GM12878 (cell line): ENCODE data around the gene DNAJC19. TPM values are rescaled to one million over a fixed set of nuclear protein-coding genes. Genes with fewer than 3 reads are reported as not detected.
A peak's percentile ranks its signal among the peaks of the same experiment; 100 is the strongest.

Experiments used
- ATF7 ChIP-seq: fragments of 450-650 bp; IDR thresholded peaks from 2 replicates; pipeline ENCODE4 v1.6.1; 2016; ENCODE audit warnings: low read depth, mild to moderate bottlenecking
- BHLHE40 ChIP-seq, 2 experiments: fragments of 450-650 bp in 1 of 2; IDR thresholded peaks; 2 replicates each; pipeline ENCODE4 v1.6.1; 2011 to 2017; ENCODE audit warnings: low read depth in 2 of 2, borderline replicate concordance in 1 of 2, improper control_type of control experiment in 1 of 2, low read length in 1 of 2, mild to moderate bottlenecking in 1 of 2
- CBFB ChIP-seq: IDR thresholded peaks from 2 replicates; pipeline ENCODE4 v1.6.1; 2016; ENCODE audit warnings: antibody characterized with exemption, low read depth
- CHD1 ChIP-seq: IDR thresholded peaks from 2 replicates; pipeline ENCODE4 v1.6.1; 2012; ENCODE audit warnings: low read depth, low read length, improper control_type of control experiment
- CHD2 ChIP-seq: IDR thresholded peaks from 2 replicates; pipeline ENCODE4 v1.6.1; 2011; ENCODE audit warnings: low read depth, low read length, improper control_type of control experiment, borderline replicate concordance
- CREM ChIP-seq: IDR thresholded peaks from 2 replicates; pipeline ENCODE4 v1.6.1; 2014; ENCODE audit warnings: antibody characterized with exemption, low read depth
- DPF2 ChIP-seq: fragments of 450-650 bp; IDR thresholded peaks from 2 replicates; pipeline ENCODE4 v1.6.1; 2017; ENCODE audit warnings: mild to moderate bottlenecking
- IKZF1 ChIP-seq: fragments of 450-650 bp; conservative IDR thresholded peaks from 2 replicates; pipeline ENCODE4 v1.6.1; 2017; ENCODE audit warnings: antibody characterized with exemption, mild to moderate bottlenecking
- IRF4 ChIP-seq: IDR thresholded peaks from 2 replicates; pipeline ENCODE4 v1.6.1; 2011; ENCODE audit warnings: low read depth, low read length
- MTA2 ChIP-seq: fragments of 450-650 bp; IDR thresholded peaks from 2 replicates; pipeline ENCODE4 v1.6.1; 2016; ENCODE audit warnings: low read depth, mild to moderate bottlenecking, moderate library complexity
- NRF1 ChIP-seq: conservative IDR thresholded peaks from 2 replicates; pipeline ENCODE4 v1.6.1; 2011; ENCODE audit warnings: mild to moderate bottlenecking, low read depth, low read length, improper control_type of control experiment
- PML ChIP-seq: IDR thresholded peaks from 2 replicates; pipeline ENCODE4 v1.6.1; 2012; ENCODE audit warnings: low read length, inconsistent platforms
- POLR2AphosphoS2 ChIP-seq: IDR thresholded peaks from 2 replicates; pipeline ENCODE4 v1.6.1; 2011; ENCODE audit warnings: low read depth, mild to moderate bottlenecking, low read length, improper control_type of control experiment, moderate library complexity
- TBL1XR1 ChIP-seq: IDR thresholded peaks from 2 replicates; pipeline ENCODE4 v1.6.1; 2012; ENCODE audit warnings: low read depth, low read length, improper control_type of control experiment
- ZSCAN29 ChIP-seq: fragments of 450-650 bp; IDR thresholded peaks from 2 replicates; pipeline ENCODE4 v1.6.1; 2017; ENCODE audit warnings: mild to moderate bottlenecking, moderate library complexity
- polyA plus RNA-seq, 11 experiments: library from polyadenylated mRNA; depleted of rRNA in 4 of 11; unstranded in 6 of 11; stranded (reverse) in 5 of 11; fragments of >200 nt; fragmentation: Nextera tagmentation in 4 of 11; fragmentation: Illumina TruSeq in 1 of 11; extraction: Ambion mirVana in 4 of 11; extraction: Trizol in 1 of 11; gene quantifications; 1 replicate in 1 of 11; 2 replicates in 10 of 11; pipeline versions ENCODE4 v1.2.1 to v1.2.3, GENCODE V29; 2011 to 2016; ENCODE audit warnings: inconsistent platforms in 2 of 11, missing spikeins in 2 of 11, low read depth in 1 of 11
- total RNA-seq, 4 experiments: library from RNA; depleted of rRNA in 3 of 4; stranded (reverse); fragments of >200 nt in 3 of 4; fragmentation: Illumina TruSeq in 1 of 4; extraction: Trizol in 1 of 4; gene quantifications; 2 replicates each; pipeline versions ENCODE4 v1.2.1 to v1.2.3, GENCODE V29; 2013 to 2021
- TF ChIP-seq, protein P1 (sequence below): fragments of 450-650 bp; IDR thresholded peaks from 2 replicates; pipeline ENCODE4 v1.6.1; 2017; ENCODE audit warnings: low read depth, mild to moderate bottlenecking, moderate library complexity
- TF ChIP-seq, protein P2 (sequence below): fragments of 450-650 bp; IDR thresholded peaks from 2 replicates; pipeline ENCODE4 v1.6.1; 2016; ENCODE audit warnings: mild to moderate bottlenecking
- TF ChIP-seq, protein P3 (sequence below): IDR thresholded peaks from 2 replicates; pipeline ENCODE4 v1.6.1; 2012; ENCODE audit warnings: low read depth, low read length, improper control_type of control experiment

DNAJC19 gene
- total and polyA plus RNA-seq, 10 of the 15 experiments (the other 5 are each of a cell fraction or from before 2014, with no cell fraction given): 29.8 to 136 (median 51.3) TPM

DNA sequence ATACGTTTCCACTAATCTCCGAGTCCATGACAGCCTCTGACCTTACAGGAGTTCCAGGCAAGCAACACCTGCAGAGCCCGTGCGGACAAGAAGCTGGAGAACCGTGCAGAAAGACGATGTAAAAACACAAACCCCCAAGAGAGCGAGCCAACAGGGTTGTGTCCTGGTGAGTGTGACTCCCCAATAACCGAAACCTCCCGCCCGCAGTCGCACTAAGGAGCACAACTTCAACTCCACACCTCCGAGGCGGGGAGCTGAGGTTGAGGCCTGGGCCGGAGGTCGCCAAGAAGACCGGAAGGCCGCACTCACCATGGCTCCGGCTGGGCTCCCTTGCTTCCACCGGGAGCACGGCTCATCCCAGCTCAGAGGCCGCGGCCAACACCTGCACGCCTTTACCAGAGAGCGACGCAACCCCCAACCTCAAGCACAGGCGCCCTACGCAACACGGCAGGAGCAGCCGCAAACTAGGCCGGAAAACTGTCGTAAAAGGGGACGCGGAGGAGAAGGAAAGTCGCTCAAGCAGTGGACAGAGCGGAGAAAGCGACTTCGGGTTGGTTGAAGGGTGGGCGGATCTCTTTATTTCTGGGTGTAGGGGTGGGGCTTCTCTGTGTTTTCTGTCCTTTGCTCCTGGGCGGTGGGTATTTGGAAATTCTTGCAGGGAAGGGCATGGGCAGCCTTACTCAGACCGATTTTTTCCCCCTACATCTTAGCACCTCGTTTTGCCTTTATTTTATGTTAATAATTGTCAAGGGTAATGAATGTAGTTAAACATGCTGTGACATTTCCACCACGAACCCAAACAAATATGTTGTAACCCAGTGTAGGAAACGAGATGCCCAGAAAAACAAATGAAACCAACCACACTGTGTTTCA, at the start of gene DNAJC19 (continued):
- TF ChIP-seq CHD2: peak; percentile 76
- peak; percentile 10 to 72; a peak in 3 of 4 replicates for TF ChIP-seq BHLHE40 (IDR thresholded peaks at IDR 0.05; ENCODE audit: borderline replicate concordance in 1 of 2, low read depth in 2 of 2, low read length in 1 of 2)
- TF ChIP-seq DPF2: peak; percentile 51; the same call in 1 of the 2 replicates
- peak; percentile 56; the same call in 1 of the 2 replicates for TF ChIP-seq PML
- TF ChIP-seq, protein P1, sequence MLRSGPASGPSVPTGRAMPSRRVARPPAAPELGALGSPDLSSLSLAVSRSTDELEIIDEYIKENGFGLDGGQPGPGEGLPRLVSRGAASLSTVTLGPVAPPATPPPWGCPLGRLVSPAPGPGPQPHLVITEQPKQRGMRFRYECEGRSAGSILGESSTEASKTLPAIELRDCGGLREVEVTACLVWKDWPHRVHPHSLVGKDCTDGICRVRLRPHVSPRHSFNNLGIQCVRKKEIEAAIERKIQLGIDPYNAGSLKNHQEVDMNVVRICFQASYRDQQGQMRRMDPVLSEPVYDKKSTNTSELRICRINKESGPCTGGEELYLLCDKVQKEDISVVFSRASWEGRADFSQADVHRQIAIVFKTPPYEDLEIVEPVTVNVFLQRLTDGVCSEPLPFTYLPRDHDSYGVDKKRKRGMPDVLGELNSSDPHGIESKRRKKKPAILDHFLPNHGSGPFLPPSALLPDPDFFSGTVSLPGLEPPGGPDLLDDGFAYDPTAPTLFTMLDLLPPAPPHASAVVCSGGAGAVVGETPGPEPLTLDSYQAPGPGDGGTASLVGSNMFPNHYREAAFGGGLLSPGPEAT: peak; percentile 84
- no peak for TF ChIP-seq ZSCAN29
- peak; percentile 91 for TF ChIP-seq IKZF1
- TF ChIP-seq, protein P2, sequence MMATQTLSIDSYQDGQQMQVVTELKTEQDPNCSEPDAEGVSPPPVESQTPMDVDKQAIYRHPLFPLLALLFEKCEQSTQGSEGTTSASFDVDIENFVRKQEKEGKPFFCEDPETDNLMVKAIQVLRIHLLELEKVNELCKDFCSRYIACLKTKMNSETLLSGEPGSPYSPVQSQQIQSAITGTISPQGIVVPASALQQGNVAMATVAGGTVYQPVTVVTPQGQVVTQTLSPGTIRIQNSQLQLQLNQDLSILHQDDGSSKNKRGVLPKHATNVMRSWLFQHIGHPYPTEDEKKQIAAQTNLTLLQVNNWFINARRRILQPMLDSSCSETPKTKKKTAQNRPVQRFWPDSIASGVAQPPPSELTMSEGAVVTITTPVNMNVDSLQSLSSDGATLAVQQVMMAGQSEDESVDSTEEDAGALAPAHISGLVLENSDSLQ: peak; percentile 67
- TF ChIP-seq CHD1: no peak
- TF ChIP-seq IRF4: 0 out of 2 replicates have a peak, but pooled peaks have one; percentile 29
- TF ChIP-seq CBFB: peak; percentile 52; the same call in 1 of the 2 replicates
- TF ChIP-seq MTA2: no peak
- TF ChIP-seq CREM: peak; percentile 85
- 0 out of 2 replicates have a peak, but pooled peaks have one; percentile 39 for TF ChIP-seq TBL1XR1
- TF ChIP-seq, protein P3, sequence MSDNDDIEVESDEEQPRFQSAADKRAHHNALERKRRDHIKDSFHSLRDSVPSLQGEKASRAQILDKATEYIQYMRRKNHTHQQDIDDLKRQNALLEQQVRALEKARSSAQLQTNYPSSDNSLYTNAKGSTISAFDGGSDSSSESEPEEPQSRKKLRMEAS: peak; percentile 59; the same call in 1 of the 2 replicates
- TF ChIP-seq NRF1: peak; percentile 27; the same call in 1 of the 2 replicates
- peak; percentile 79; the same call in 1 of the 2 replicates for TF ChIP-seq POLR2AphosphoS2
- TF ChIP-seq ATF7: peak; percentile 53
